Erythroblast (primary cell): ENCODE data around the gene PLA2G4D.

Experiments used
- GATA1 ChIP-seq: IDR thresholded peaks from 2 replicates; pipeline ENCODE4 v1.6.1; 2011; ENCODE audit warnings: low read depth, mild to moderate bottlenecking, control low read depth, low read length, moderate library complexity
- POLR2A ChIP-seq: IDR thresholded peaks from 2 replicates; pipeline ENCODE4 v1.6.1; 2011; ENCODE audit warnings: mild to moderate bottlenecking, low read length

GRCh38 chr15:42094512-42094963, at the start of gene PLA2G4D:
- no peak for TF ChIP-seq POLR2A
- no peak for TF ChIP-seq GATA1
